Measurements from ENCODE around the gene HLA-DRB5. TPM values are rescaled to one million over a fixed set of nuclear protein-coding genes. Genes with fewer than 3 reads are reported as not detected.
"Not testable (repeated sequence)": the region's sequence is repeated elsewhere in the genome, so short reads cannot be mapped to it uniquely, and the experiment has no call there.

Gene HLA-DRB5
- total RNA-seq, 1 donor from 2014 or later = 4.7 TPM

- Histone ChIP-seq H3K27me3 (no peaks in the 10 kb centered on the region), H3K36me3 (no peaks in the 10 kb centered on the region), H3K27ac (no peak overlapping the region), H3K4me1 (no peaks in the 10 kb centered on the region), H3K4me3 (no peak overlapping the region), H3K9me3 (no peaks in the 10 kb centered on the region)
- intact Hi-C loops (cut with DNase I) = no loop called here
- DNase-seq (ENCODE audit: extremely low spot score in 2 of 2) = no peak
- TF ChIP-seq CTCF (IDR thresholded peaks at IDR 0.05) = no peak
- TF ChIP-seq POLR2A (IDR thresholded peaks at IDR 0.05) = no peak
- TF ChIP-seq POLR2AphosphoS5 (IDR thresholded peaks at IDR 0.05; ENCODE audit: insufficient read depth in 1 of 2, low read depth in 1 of 2) = no peak
These were observed 45.5 kb downstream of the HLA-DRB5 start for GRCh38 chr6:32484614-32484998.

- no peak overlapping the region for H3K27ac ChIP-seq
- TF ChIP-seq POLR2AphosphoS5 (IDR thresholded peaks at IDR 0.05; ENCODE audit: insufficient read depth in 1 of 2, low read depth in 1 of 2) = no peak
- no peaks in the 10 kb centered on the region for H3K4me1 ChIP-seq
- no peak for DNase-seq (ENCODE audit: extremely low spot score in 2 of 2)
- no peaks in the 10 kb centered on the region for H3K9me3 ChIP-seq
- H3K27me3 ChIP-seq = no peaks in the 10 kb centered on the region
- no peaks in the 10 kb centered on the region for H3K36me3 ChIP-seq
- intact Hi-C loops (cut with DNase I) = no loop called here
- no peak overlapping the region for H3K4me3 ChIP-seq
These were observed 46.0 kb downstream of the HLA-DRB5 start for GRCh38 chr6:32483968-32484613.

GRCh38 chr6:32475392-32476206, 54.5 kb downstream of the HLA-DRB5 start:
- Histone ChIP-seq H3K36me3 (no peaks in the 10 kb centered on the region), H3K27ac (no peak overlapping the region), H3K4me1 (no peaks in the 10 kb centered on the region), H3K27me3 (no peaks in the 10 kb centered on the region), H3K4me3 (no peak overlapping the region), H3K9me3 (no peaks in the 10 kb centered on the region)
- intact Hi-C loops (cut with DNase I) = no loop called here
- no peak for DNase-seq (ENCODE audit: extremely low spot score in 2 of 2)
- TF ChIP-seq POLR2AphosphoS5 (IDR thresholded peaks at IDR 0.05; ENCODE audit: insufficient read depth in 1 of 2, low read depth in 1 of 2) = no peak
- TF ChIP-seq CTCF (IDR thresholded peaks at IDR 0.05) = no peak
- no peak for TF ChIP-seq POLR2A (IDR thresholded peaks at IDR 0.05)

- H3K4me3 ChIP-seq; intact Hi-C loops (cut with DNase I): not testable (repeated sequence)
These were observed 56.4 kb downstream of the HLA-DRB5 start for GRCh38 chr6:32473376-32474348.

GRCh38 chr6:32472781-32473375, 57.2 kb downstream of the HLA-DRB5 start:
- no peak for TF ChIP-seq CTCF (IDR thresholded peaks at IDR 0.05)
- no peak for TF ChIP-seq POLR2A (IDR thresholded peaks at IDR 0.05)
- no peak for TF ChIP-seq POLR2AphosphoS5 (IDR thresholded peaks at IDR 0.05; ENCODE audit: insufficient read depth in 1 of 2, low read depth in 1 of 2)
- H3K27ac ChIP-seq = no peak overlapping the region
- intact Hi-C loops (cut with DNase I) = no loop called here

More at GRCh38 chr6:32473376-32474348, 56.4 kb downstream of the HLA-DRB5 start:
- not testable (repeated sequence) for H3K27ac ChIP-seq; H3K4me1 ChIP-seq; H3K9me3 ChIP-seq; H3K27me3 ChIP-seq; H3K36me3 ChIP-seq; DNase-seq (ENCODE audit: extremely low spot score in 2 of 2)

DNA sequence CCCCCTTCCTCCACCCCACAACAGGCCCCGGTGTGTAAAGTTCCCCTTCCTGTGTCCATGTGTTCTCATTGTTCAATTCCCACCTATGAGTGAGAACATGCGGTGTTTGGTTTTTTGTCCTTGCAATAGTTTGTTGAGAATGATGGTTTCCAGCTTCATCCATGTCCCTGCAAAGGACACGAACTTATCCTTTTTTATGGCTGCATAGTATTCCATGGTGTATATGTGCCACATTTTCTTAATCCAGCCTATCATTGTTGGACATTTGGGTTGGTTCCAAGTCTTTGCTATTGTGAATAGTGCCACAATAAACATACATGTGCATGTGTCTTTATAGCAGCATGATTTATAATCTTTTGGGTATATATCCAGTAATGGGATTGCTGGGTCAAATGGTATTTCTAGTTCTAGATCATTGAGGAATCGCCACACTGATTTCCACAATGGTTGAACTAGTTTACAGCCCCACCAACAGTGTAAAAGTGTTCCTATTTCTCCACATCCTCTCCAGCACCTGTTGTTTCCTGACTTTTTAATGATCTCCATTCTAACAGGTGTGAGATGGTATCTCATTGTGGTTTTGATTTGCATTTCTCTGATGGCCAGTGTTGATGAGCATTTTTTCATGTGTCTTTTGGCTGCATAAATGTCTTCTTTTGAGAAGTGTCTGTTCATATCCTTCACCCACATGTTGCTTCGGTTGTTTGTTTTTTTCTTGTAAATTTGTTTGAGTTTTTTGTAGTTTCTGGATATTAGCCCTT, 62.2 kb downstream of the HLA-DRB5 start:
- DNase-seq (ENCODE audit: extremely low spot score in 2 of 2); H3K27me3 ChIP-seq; H3K9me3 ChIP-seq; H3K27ac ChIP-seq; H3K4me1 ChIP-seq; H3K36me3 ChIP-seq; intact Hi-C loops (cut with DNase I); H3K4me3 ChIP-seq: not testable (repeated sequence)

More at GRCh38 chr6:32472781-32473375, 57.2 kb downstream of the HLA-DRB5 start:
- Histone ChIP-seq H3K36me3 (no peaks in the 10 kb centered on the region), H3K4me3 (no peak overlapping the region), H3K27me3 (no peaks in the 10 kb centered on the region), H3K9me3 (no peaks in the 10 kb centered on the region), H3K4me1 (no peaks in the 10 kb centered on the region)
- no peak for DNase-seq (ENCODE audit: extremely low spot score in 2 of 2)
